SK-N-SH (cell line): ENCODE data around the gene MVB12A. TPM values are rescaled to one million over a fixed set of nuclear protein-coding genes. Genes with fewer than 3 reads are reported as not detected.

ENCODE experiments used
- CTCF ChIA-PET: fragments of 300-600, 350-600 bp; formaldehyde crosslinking; extraction: SDS; loops from one replicate; lab custom pipeline; 2021; lab: Yijun Ruan, JAX
- POLR2A ChIA-PET: fragments of 350-600 bp; sonication (Branson Sonifier 250); formaldehyde crosslinking; extraction: SDS; loops from one replicate; lab custom pipeline; 2020; ENCODE audit warnings: antibody characterized with exemption, inconsistent platforms; lab: Yijun Ruan, JAX
- DNase-seq: peaks from one replicate; pipeline ENCODE4 v3.0.0; 2012
- H2AFZ ChIP-seq: fragments of 200-600 bp; sonication (generic); 2 replicates; pipeline ENCODE4 v1.8.1; 2016; ENCODE audit warnings: antibody characterized with exemption, mild to moderate bottlenecking, low read depth
- H3F3A ChIP-seq: fragments of 200-600 bp; sonication (generic); replicated peaks from 2 replicates; pipeline ENCODE3; 2016; ENCODE audit warnings: antibody characterized with exemption, mild to moderate bottlenecking; ENCODE audit not compliant: insufficient read depth
- H3K27ac ChIP-seq, 2 experiments: fragments of 200-500 bp in 1 of 2; fragments of 200-600 bp in 1 of 2; sonication (Bioruptor generic) in 1 of 2; sonication (generic), shearing (Covaris generic) in 1 of 2; 2 replicates each; pipeline versions ENCODE4 v1.5.1 to v1.6.1; 2014 to 2016; ENCODE audit warnings: low read depth in 2 of 2, inconsistent platforms in 1 of 2, low read length in 1 of 2, mild to moderate bottlenecking in 1 of 2, mixed read lengths in 1 of 2
- H3K27me3 ChIP-seq: fragments of 200-600 bp; sonication (generic), shearing (Covaris generic); 2 replicates; pipeline ENCODE4 v1.6.1; 2016; ENCODE audit warnings: mixed run types; ENCODE audit not compliant: insufficient read depth
- H3K36me3 ChIP-seq, 2 experiments: fragments of 200-500 bp in 1 of 2; fragments of 200-600 bp in 1 of 2; sonication (Bioruptor generic) in 1 of 2; sonication (generic) in 1 of 2; replicated peaks in 1 of 2; 2 replicates each; pipeline versions ENCODE3 to v1.5.1; 2014 to 2016; ENCODE audit warnings: low read length in 1 of 2, mild to moderate bottlenecking in 1 of 2; ENCODE audit not compliant: insufficient read depth in 2 of 2, control insufficient read depth in 1 of 2
- H3K4me1 ChIP-seq, 2 experiments: fragments of 200-500 bp in 1 of 2; fragments of 200-600 bp in 1 of 2; sonication (Bioruptor generic) in 1 of 2; sonication (generic), shearing (Covaris generic) in 1 of 2; 2 replicates each; pipeline versions ENCODE4 v1.5.1 to v1.6.1; 2014 to 2016; ENCODE audit warnings: low read depth in 1 of 2, low read length in 1 of 2, mixed run types in 1 of 2; ENCODE audit not compliant: insufficient read depth in 2 of 2, control insufficient read depth in 1 of 2
- H3K4me2 ChIP-seq: fragments of 200-600 bp; sonication (generic), shearing (Covaris generic); 2 replicates; pipeline ENCODE4 v1.6.1; 2017; ENCODE audit warnings: mixed run types
- H3K4me3 ChIP-seq, 2 experiments: fragments of 200-500 bp in 1 of 2; fragments of 200-600 bp in 1 of 2; sonication (Bioruptor generic) in 1 of 2; sonication (generic), shearing (Covaris generic) in 1 of 2; 2 replicates each; pipeline versions ENCODE4 v1.5.1 to v1.8.1; 2014 to 2016; ENCODE audit warnings: low read depth in 2 of 2, inconsistent platforms in 1 of 2, low read length in 1 of 2, mild to moderate bottlenecking in 1 of 2, mixed read lengths in 1 of 2, moderate library complexity in 1 of 2
- H3K79me2 ChIP-seq: fragments of 200-600 bp; sonication (generic); 2 replicates; pipeline ENCODE4 v1.8.1; 2017; ENCODE audit warnings: mild to moderate bottlenecking; ENCODE audit not compliant: insufficient read depth
- H3K9ac ChIP-seq: fragments of 200-600 bp; sonication (generic); 2 replicates; pipeline ENCODE4 v1.6.1; 2017; ENCODE audit warnings: mixed run types
- H3K9me2 ChIP-seq: fragments of 200-600 bp; sonication (generic); 2 replicates; pipeline ENCODE4 v1.6.1; 2017; ENCODE audit warnings: mixed run types
- H3K9me3 ChIP-seq: fragments of 200-600 bp; sonication (generic); 2 replicates; pipeline ENCODE4 v1.6.1; 2017; ENCODE audit warnings: mixed run types, mild to moderate bottlenecking, moderate library complexity
- H4K20me1 ChIP-seq: fragments of 200-600 bp; sonication (generic); 2 replicates; pipeline ENCODE4 v1.6.1; 2017; ENCODE audit warnings: mild to moderate bottlenecking, mixed run types; ENCODE audit not compliant: insufficient read depth
- CHD2 ChIP-seq: fragments of 150-350 bp; IDR thresholded peaks from 2 replicates; pipeline ENCODE4 v1.6.1; 2018; ENCODE audit warnings: low read length; ENCODE audit not compliant: partially characterized antibody
- CTCF ChIP-seq: fragments of 200-600 bp; sonication (generic); IDR thresholded peaks from 2 replicates; pipeline ENCODE4 v1.6.1; 2017; ENCODE audit warnings: antibody characterized with exemption, mild to moderate bottlenecking, moderate library complexity
- ELF1 ChIP-seq: IDR thresholded peaks from 2 replicates; pipeline ENCODE4 v1.4.0; 2012
- GABPA ChIP-seq: IDR thresholded peaks from 2 replicates; pipeline ENCODE4 v1.4.0; 2012; ENCODE audit warnings: low read depth, mild to moderate bottlenecking
- IRF3 ChIP-seq: fragments of 150-350 bp; IDR thresholded peaks from 2 replicates; pipeline ENCODE4 v1.6.1; 2016; ENCODE audit warnings: mild to moderate bottlenecking, low read depth, low read length
- RFX5 ChIP-seq: IDR thresholded peaks from 2 replicates; pipeline ENCODE4 v1.6.1; 2012; ENCODE audit warnings: mild to moderate bottlenecking, improper control_type of control experiment, low read length
- SMC3 ChIP-seq: IDR thresholded peaks from 2 replicates; pipeline ENCODE4 v1.6.1; 2012; ENCODE audit warnings: low read depth, low read length, improper control_type of control experiment
- TAF1 ChIP-seq: IDR thresholded peaks from 2 replicates; pipeline ENCODE4 v1.6.1; 2012; ENCODE audit warnings: low read depth, mild to moderate bottlenecking, low read length, moderate library complexity, borderline replicate concordance
- TEAD4 ChIP-seq: IDR thresholded peaks from 2 replicates; pipeline ENCODE4 v1.4.0; 2012; ENCODE audit warnings: mild to moderate bottlenecking, borderline replicate concordance; ENCODE audit not compliant: insufficient read depth
- USF1 ChIP-seq: IDR thresholded peaks from 2 replicates; pipeline ENCODE4 v1.4.0; 2012; ENCODE audit warnings: low read depth, borderline replicate concordance
- USF2 ChIP-seq: fragments of 150-350 bp; IDR thresholded peaks from 2 replicates; pipeline ENCODE4 v1.6.1; 2017; ENCODE audit warnings: antibody characterized with exemption, low read length, low read depth, borderline replicate concordance
- WGBS: methylation state at CpG from one replicate; pipeline ENCODE4 v1.1.6; 2017; ENCODE audit warnings: low lambda C conversion rate; 5-methylcytosine and 5-hydroxymethylcytosine counted together
- polyA plus RNA-seq, 3 experiments: library from polyadenylated mRNA; depleted of rRNA; stranded (reverse); fragments of >200 nt; gene quantifications; 2 replicates each; pipeline ENCODE4 v1.2.3, GENCODE V29; 2012

MVB12A gene
- polyA plus RNA-seq, 1 of the 3 experiments (the other 2 are of a cell fraction), result 63.9 TPM

GRCh38 chr19:17445526-17446165 is 25.8 kb downstream of the MVB12A start:
- H3K9me2 ChIP-seq, result no peaks in the 10 kb centered on the region
- TF ChIP-seq GABPA, result no peak
- TF ChIP-seq SMC3, result no peak
- TF ChIP-seq CHD2, result no peak
- no peak for TF ChIP-seq USF1
- TF ChIP-seq USF2, result no peak
- TF ChIP-seq TAF1, result no peak
- TF ChIP-seq ELF1, result no peak
- TF ChIP-seq CTCF, result no peak
- no peak for TF ChIP-seq IRF3
- no peak for TF ChIP-seq RFX5
- no peak for TF ChIP-seq TEAD4
- no peaks in the 10 kb centered on the region for H3K36me3 ChIP-seq
- no peaks in the 10 kb centered on the region for H3F3A ChIP-seq
- H3K9me3 ChIP-seq, result no peaks in the 10 kb centered on the region
- DNase-seq, result no peak
- no peak overlapping the region for H3K9ac ChIP-seq
- no peaks in the 10 kb centered on the region for H4K20me1 ChIP-seq
- H3K4me2 ChIP-seq, result no peak overlapping the region
- H3K79me2 ChIP-seq, result no peaks in the 10 kb centered on the region
- CTCF ChIA-PET, result interaction anchor here (2.0 kb wide), 1 partner anchor 20 kb away, joined by 5 read pairs; no protein-coding TSS in a partner anchor
- POLR2A ChIA-PET, result no interaction called here
- H2AFZ ChIP-seq, result no peak overlapping the region
- no peaks in the 10 kb centered on the region; a peak in 1 of 4 replicates for H3K4me1 ChIP-seq
- H3K27ac ChIP-seq, result no peak overlapping the region
- no peak overlapping the region for H3K4me3 ChIP-seq
- H3K27me3 ChIP-seq, result no peaks in the 10 kb centered on the region
- WGBS, result 88% methylated on average over 1 of the region's 1 CpG
